GM12801 (cell line): ENCODE measurements around the gene FANCE.

ENCODE experiments used
- CTCF ChIP-seq: IDR thresholded peaks from one replicate; pipeline ENCODE4 v1.5.1; 2011; ENCODE audit warnings: control low read depth; ENCODE audit not compliant: insufficient read length; ENCODE audit errors: extremely low read depth

FANCE gene

DNA sequence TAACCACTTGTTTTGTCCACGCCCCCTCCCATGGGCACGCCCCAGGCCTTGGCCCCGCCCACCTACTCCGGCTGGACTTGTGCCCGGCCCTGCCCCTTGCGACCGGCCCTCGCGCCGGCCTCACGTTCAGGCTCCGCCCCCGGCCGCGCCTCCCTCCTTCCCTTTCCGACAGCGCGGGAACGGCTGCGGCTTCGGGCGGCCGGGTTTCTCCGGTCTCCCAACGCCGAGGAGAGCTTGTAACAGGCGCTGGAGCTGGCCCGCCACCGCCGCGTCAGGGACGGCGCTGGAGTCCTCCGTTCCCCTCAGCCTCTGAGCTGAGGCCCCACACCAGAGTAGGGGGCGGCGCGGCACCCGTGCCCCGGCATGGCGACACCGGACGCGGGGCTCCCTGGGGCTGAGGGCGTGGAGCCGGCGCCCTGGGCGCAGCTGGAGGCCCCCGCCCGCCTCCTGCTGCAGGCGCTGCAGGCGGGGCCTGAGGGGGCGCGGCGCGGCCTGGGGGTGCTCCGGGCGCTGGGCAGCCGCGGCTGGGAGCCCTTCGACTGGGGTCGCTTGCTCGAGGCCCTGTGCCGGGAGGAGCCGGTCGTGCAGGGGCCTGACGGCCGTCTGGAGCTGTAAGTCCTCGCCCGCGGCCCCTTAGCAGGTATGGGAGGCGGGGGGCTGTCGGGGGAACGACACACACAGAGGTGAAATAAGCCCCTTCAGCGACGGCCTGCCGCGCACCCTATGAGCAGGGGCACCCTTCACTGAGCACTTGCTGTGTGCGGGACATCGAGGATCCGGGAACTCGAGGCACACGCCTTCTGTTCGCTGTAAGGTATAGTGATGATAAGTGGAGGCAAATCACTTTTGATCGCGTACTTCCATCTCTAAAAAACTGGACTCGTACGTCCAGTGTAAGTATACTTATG is at the start of gene FANCE:
Gene FANCE, plus strand, starts transcription at position 156 of the 908 bp plus-strand sequence. Its CDS starts 208 bp downstream, at position 364.
- TF ChIP-seq CTCF, result no peak

- TF ChIP-seq CTCF, result no peak
These were observed 49.3 kb upstream of the FANCE start for GRCh38 chr6:35402856-35403191.

DNA sequence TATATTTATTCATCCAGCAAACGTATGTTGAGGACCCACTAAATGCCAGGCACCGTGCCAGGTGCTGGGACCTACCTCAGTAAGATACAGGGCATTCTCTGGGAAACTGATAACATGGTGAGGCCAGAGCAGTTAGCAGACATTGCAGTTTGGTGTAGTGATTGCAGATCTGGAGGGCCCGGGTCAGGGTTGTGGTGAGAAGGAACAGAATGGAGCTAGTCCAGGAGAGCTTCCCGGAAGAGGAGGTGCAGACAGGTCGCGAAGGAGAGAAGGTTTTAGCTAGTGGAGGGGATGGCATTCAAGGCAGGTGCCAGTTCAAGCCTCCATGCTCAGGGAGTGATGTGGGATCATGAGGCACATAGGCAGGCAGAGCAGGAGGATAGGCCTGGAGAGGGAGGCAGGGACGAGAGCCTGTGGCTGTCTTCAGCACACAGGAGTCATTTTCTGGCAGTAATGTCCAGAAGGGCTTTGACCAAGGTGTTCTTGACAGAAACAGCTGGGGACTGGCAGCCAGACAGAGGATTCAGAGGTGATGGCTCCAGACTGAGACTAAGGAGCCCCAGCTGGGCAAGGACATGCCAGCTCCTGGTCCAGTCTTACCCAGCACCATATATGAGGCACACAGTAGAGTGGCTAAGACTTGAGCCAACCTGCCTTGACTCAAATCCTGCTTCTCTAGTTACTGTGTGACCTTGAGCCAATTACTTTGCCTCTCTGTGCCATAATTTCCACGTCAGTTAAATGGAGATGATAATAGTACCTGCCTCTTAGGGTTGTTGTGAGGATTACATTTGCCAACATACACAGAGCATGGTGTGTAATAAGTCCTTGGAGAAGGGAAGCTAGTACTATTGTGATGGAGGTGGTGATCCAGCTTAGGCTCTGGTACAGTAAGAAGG is 48.3 kb upstream of the FANCE start:
- TF ChIP-seq CTCF, result no peak

DNA sequence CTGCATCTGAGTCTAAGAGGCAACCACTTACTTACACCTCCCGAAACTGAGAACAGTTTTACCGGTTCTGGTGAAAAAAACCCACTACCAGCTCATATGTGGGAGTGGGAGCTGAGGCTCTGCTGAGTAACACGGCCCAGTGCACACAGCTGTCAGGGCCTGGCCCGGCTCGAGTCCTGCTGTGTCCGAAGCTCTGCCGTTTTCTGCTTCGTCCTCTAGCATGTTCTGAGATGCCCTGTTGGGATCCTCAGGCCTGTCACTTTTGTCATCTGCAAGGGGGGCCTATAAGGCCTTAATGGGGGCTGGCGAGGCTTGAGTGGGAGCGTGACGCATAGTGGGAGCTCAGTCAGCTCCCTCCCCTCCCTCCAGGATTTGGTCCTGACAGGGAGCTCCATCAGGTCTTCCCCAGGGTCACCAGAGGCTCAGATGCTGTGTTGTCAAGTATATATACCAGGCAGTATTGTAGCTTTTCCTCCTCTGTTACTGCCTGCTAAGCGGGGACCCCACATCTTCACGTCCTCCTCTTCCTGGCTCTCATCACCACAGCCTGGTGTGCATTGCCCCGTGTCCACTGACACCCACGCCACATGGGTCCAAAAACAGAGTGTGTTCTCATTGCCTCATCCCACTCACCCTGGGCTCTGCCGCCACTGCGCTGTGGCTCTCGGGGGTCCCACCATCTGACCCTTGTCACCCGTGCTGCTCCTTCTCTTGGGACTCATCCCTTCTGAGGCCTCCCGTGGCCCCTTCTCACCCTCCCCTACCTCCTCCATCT is 45.2 kb upstream of the FANCE start:
- no peak for TF ChIP-seq CTCF

- no peak for TF ChIP-seq CTCF
These were observed 42.9 kb upstream of the FANCE start for GRCh38 chr6:35409245-35409644.

DNA sequence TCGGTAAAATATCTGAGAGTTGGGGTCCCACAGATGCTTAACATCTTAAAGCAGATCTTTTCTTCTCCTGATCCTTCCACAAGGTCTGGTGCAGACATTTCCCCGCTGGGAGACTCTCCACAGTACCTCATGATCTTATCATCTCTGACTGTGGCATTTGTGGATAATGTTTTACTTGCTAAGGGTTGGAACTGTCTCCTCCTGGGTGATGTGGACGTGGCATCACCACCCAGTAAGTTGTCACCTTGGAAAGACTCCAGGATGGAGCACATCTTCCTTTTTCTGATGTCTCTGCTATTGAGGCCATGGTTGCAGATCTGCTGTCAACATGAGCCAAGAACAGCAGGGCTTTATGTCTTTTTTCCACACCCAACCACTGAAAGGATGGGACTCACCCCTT is 42.0 kb upstream of the FANCE start:
- no peak for TF ChIP-seq CTCF

GRCh38 chr6:35411066-35411465 is 41.1 kb upstream of the FANCE start:
- TF ChIP-seq CTCF, result no peak
